ENCODE data around the gene JUND. TPM values are rescaled to one million over a fixed set of nuclear protein-coding genes. Genes with fewer than 3 reads are reported as not detected.

JUND gene
- total and polyA plus RNA-seq, 2 of the 4 experiments (the other 2 are of a cell fraction): 14.2 to 77.2 TPM

DNA sequence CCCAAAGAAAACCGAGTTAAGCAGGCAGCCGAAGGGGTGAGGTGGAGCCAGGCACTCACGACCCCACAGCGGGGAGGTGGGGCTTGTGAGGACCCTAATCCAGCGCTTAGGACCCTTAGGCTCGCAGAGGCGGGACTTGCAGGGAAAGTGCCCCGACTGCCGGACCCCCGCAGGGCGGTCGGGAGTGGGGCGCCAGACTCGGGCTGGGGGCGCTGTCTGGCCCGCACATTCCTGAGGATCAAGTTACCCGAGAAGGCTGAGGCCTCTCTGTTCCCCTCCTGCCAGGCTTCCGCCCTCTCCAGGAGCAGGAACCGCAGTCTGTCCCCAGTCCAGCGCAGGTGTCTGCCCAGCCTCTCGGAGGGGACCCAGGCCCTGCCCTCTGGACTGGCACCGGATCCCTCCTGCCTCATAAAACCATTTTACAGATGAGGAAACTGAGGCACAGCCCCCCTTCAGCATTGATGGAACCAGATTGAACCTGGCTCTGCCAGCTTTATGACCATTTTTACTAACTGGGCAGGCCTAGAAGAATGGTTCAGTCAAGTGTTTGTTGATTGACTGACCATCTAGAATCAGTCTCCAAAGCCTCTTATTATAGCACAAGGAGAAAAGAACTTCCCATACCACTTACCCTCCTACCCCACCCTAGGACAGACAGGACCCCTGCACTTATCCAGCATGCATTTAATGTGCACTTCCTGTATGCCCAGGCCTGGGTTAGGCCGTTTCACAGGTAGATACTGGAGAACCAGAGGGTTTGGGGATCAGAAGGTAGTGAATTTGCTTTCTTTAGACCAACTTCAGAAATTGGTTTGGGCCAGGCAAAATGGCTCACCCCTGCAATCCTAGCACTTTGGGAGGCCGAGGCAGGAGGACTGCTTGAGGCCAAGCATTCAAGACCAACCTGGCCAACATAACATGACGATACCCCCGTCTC lies 6.7 kb upstream of the JUND start (continued):
- TF ChIP-seq CEBPB (IDR thresholded peaks at IDR 0.05; ENCODE audit: low read depth, low read length): no peak
- TF ChIP-seq, protein P1, sequence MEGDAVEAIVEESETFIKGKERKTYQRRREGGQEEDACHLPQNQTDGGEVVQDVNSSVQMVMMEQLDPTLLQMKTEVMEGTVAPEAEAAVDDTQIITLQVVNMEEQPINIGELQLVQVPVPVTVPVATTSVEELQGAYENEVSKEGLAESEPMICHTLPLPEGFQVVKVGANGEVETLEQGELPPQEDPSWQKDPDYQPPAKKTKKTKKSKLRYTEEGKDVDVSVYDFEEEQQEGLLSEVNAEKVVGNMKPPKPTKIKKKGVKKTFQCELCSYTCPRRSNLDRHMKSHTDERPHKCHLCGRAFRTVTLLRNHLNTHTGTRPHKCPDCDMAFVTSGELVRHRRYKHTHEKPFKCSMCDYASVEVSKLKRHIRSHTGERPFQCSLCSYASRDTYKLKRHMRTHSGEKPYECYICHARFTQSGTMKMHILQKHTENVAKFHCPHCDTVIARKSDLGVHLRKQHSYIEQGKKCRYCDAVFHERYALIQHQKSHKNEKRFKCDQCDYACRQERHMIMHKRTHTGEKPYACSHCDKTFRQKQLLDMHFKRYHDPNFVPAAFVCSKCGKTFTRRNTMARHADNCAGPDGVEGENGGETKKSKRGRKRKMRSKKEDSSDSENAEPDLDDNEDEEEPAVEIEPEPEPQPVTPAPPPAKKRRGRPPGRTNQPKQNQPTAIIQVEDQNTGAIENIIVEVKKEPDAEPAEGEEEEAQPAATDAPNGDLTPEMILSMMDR (conservative IDR thresholded peaks at IDR 0.05; ENCODE audit: low read depth, low read length): no peak
- TF ChIP-seq RAD21 (IDR thresholded peaks at IDR 0.05; ENCODE audit: low read length): no peak
- no peak for TF ChIP-seq NFE2L2 (IDR thresholded peaks at IDR 0.05; ENCODE audit: low read depth, low read length)
- TF ChIP-seq MAFK (IDR thresholded peaks at IDR 0.05; ENCODE audit: low read depth, low read length): no peak
